ACC112 (cell line): ENCODE data around the gene DNMT3L.
"Not testable (repeated sequence)": the region's sequence is repeated elsewhere in the genome, so short reads cannot be mapped to it uniquely, and the experiment has no call there.

Experiments
- H2AFZ ChIP-seq: fragments of 200-600 bp; sonication (generic); one replicate; pipeline ENCODE4 v1.6.0; 2017; ENCODE audit warnings: antibody characterized with exemption, low read length; ENCODE audit not compliant: unreplicated experiment
- H3K27ac ChIP-seq: fragments of 200-600 bp; sonication (generic); 2 replicates; pipeline ENCODE4 v1.5.1; 2014; ENCODE audit warnings: low read depth, mild to moderate bottlenecking, antibody characterized with exemption, low read length, moderate library complexity
- H3K27me3 ChIP-seq: fragments of 200-600 bp; sonication (generic); 2 replicates; pipeline ENCODE4 v1.6.1; 2014; ENCODE audit warnings: mild to moderate bottlenecking, antibody characterized with exemption, low read length, moderate library complexity, mixed read lengths; ENCODE audit not compliant: insufficient read depth
- H3K36me3 ChIP-seq: fragments of 200-600 bp; sonication (generic); 2 replicates; pipeline ENCODE4 v1.6.1; 2016; ENCODE audit warnings: mild to moderate bottlenecking, antibody characterized with exemption, low read length, moderate library complexity, mixed read lengths; ENCODE audit not compliant: insufficient read depth
- H3K4me1 ChIP-seq: fragments of 200-600 bp; sonication (generic); one replicate; pipeline ENCODE4 v1.6.1; 2016; ENCODE audit warnings: low read length, mixed read lengths; ENCODE audit not compliant: insufficient read depth, unreplicated experiment, control insufficient read depth
- H3K4me3 ChIP-seq: fragments of 200-600 bp; sonication (generic); 2 replicates; pipeline ENCODE4 v1.5.1; 2014; ENCODE audit warnings: mild to moderate bottlenecking, low read depth, low read length
- H3K79me2 ChIP-seq: fragments of 200-600 bp; sonication (generic); one replicate; pipeline ENCODE4 v1.6.0; 2016; ENCODE audit warnings: low read length; ENCODE audit not compliant: control insufficient read depth, unreplicated experiment, insufficient read depth

The DNMT3L gene

DNA sequence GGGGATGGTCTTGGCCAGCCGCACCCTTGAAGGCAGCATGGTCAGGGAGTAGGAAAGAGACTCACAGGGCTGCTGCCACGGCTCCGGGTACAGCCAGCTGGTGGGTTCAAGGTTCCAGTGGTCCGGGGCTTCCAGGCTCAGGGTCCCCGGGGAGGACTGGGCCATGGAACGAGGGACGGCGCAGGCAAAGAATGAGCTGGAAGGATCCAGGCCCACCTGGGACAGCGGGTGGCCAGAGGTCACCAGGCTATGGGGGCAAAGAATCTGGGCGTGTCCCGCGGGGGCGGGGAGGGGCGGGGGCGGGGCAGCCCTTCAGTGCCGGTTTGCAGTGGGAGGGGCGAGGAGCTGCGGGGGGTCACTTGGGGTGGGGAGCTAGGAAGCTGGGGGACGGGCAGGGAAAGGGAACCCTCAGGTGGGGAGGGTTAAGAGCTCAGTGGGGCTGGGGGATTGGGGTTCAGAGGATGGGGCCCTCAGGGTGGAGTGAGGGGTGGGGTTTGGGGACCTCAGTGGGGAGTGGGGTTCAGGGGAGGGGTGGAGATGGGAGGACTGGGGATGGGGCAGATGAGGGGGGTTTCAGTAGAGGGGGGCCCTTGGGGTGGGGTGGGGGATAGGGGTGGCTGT is at the start of gene DNMT3L:
Gene DNMT3L (minus strand): TSS at position 223 of the 621 bp plus-strand sequence. CDS start 638 bp downstream, outside the sequence.
- H3K79me2 ChIP-seq, result no peaks in the 10 kb centered on the region
- H2AFZ ChIP-seq, result no peak within 1 kb of the TSS
- no peak within 1 kb of the TSS for H3K27ac ChIP-seq
- no peaks in the 10 kb centered on the region for H3K36me3 ChIP-seq
- no peaks in the 10 kb centered on the region for H3K27me3 ChIP-seq
- no peaks in the 10 kb centered on the region for H3K4me1 ChIP-seq
- H3K4me3 ChIP-seq, result no peak within 1 kb of the TSS

GRCh38 chr21:44310628-44311507 is 49.2 kb upstream of the DNMT3L start:
- H3K27me3 ChIP-seq, result no peaks in the 10 kb centered on the region
- no peaks in the 10 kb centered on the region for H3K4me1 ChIP-seq
- H3K79me2 ChIP-seq, result peaks cover under 1% of the 10 kb centered on the region
- H3K36me3 ChIP-seq, result peaks cover 5% of the 10 kb centered on the region; the same call in 1 of the 2 replicates
- H3K4me3 ChIP-seq, result no peak overlapping the region
- H2AFZ ChIP-seq, result no peak overlapping the region
- no peak overlapping the region for H3K27ac ChIP-seq

- Histone ChIP-seq H3K4me3 (no peak overlapping the region), H2AFZ (no peak overlapping the region), H3K4me1 (no peaks in the 10 kb centered on the region), H3K79me2 (peaks cover 31% of the 10 kb centered on the region), H3K27ac (no peak overlapping the region), H3K36me3 (peaks cover 3% of the 10 kb centered on the region; the same call in 1 of the 2 replicates), H3K27me3 (no peaks in the 10 kb centered on the region)
Measured at GRCh38 chr21:44306936-44307704, 45.4 kb upstream of the DNMT3L start.

GRCh38 chr21:44305691-44306090 is 44.0 kb upstream of the DNMT3L start:
- Histone ChIP-seq H3K27me3 (no peaks in the 10 kb centered on the region), H3K4me3 (no peak overlapping the region), H3K36me3 (no peaks in the 10 kb centered on the region), H3K27ac (no peak overlapping the region), H3K4me1 (no peaks in the 10 kb centered on the region), H2AFZ (no peak overlapping the region), H3K79me2 (peaks cover 45% of the 10 kb centered on the region)

DNA sequence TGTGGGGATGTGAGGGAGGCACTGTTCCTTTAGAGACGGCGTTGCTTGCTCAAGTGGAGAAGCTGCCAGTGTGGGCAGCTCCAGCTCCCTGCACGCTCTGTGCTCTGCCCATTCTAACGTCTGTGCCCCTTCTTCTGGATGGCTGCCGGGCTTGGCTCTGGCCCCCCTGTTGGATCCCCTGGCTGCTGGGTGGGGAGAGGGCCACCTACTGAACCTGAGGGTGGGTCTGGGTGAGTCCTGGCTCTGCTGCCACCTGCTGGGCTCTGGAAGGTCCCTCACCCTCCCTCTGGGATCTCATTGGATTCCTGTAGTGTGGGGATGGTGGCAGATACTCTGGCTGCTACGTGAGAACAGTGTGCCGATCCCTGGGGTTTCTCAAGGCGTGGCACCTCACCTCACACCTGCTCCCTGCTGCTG is 43.2 kb upstream of the DNMT3L start:
- no peak overlapping the region for H2AFZ ChIP-seq
- H3K79me2 ChIP-seq, result peaks cover 49% of the 10 kb centered on the region
- no peaks in the 10 kb centered on the region for H3K27me3 ChIP-seq
- no peaks in the 10 kb centered on the region for H3K36me3 ChIP-seq
- H3K4me3 ChIP-seq, result no peak overlapping the region
- no peak overlapping the region for H3K27ac ChIP-seq
- no peaks in the 10 kb centered on the region for H3K4me1 ChIP-seq

- Histone ChIP-seq H3K27me3 (no peaks in the 10 kb centered on the region), H3K4me3 (no peak overlapping the region), H3K36me3 (no peaks in the 10 kb centered on the region), H3K79me2 (peaks cover 49% of the 10 kb centered on the region), H3K4me1 (peaks cover 3% of the 10 kb centered on the region), H3K27ac (no peak overlapping the region), H2AFZ (no peak overlapping the region)
Measured at GRCh38 chr21:44304011-44304616, 42.4 kb upstream of the DNMT3L start.

- no peaks in the 10 kb centered on the region for H3K27me3 ChIP-seq
- peaks cover 49% of the 10 kb centered on the region for H3K79me2 ChIP-seq
- no peak overlapping the region for H3K4me3 ChIP-seq
- no peak overlapping the region for H2AFZ ChIP-seq
- no peaks in the 10 kb centered on the region for H3K36me3 ChIP-seq
- peaks cover 4% of the 10 kb centered on the region for H3K4me1 ChIP-seq
- no peak overlapping the region for H3K27ac ChIP-seq
Measured at GRCh38 chr21:44303490-44303981, 41.8 kb upstream of the DNMT3L start.

GRCh38 chr21:44302573-44303401 is 41.1 kb upstream of the DNMT3L start:
- peaks cover 49% of the 10 kb centered on the region for H3K79me2 ChIP-seq
- not testable (repeated sequence) for H3K36me3 ChIP-seq, H3K4me1 ChIP-seq, H3K4me3 ChIP-seq, H3K27me3 ChIP-seq, H2AFZ ChIP-seq, H3K27ac ChIP-seq

- Histone ChIP-seq H3K4me3 (peak overlapping the region; percentile 85; the same call in 1 of the 2 replicates), H3K4me1 (peaks cover 4% of the 10 kb centered on the region), H2AFZ (no peak overlapping the region), H3K27me3 (no peaks in the 10 kb centered on the region), H3K27ac (no peak overlapping the region), H3K36me3 (no peaks in the 10 kb centered on the region), H3K79me2 (peaks cover 49% of the 10 kb centered on the region)
Measured at GRCh38 chr21:44301961-44302406, 40.3 kb upstream of the DNMT3L start.
